PC-9 (cell line): Measurements from ENCODE around the gene SLC44A1. TPM values are rescaled to one million over a fixed set of nuclear protein-coding genes. Genes with fewer than 3 reads are reported as not detected.

Experiments used
- BruUV-seq: library from RNA; stranded (reverse); fragments of 400-500 nt; replicated peaks from 2 replicates; lab custom pipeline; 2021; lab: Mats Ljungman, UMichigan
- CTCF ChIA-PET: fragments of 300-600 bp; sonication (Branson Sonifier 250); formaldehyde crosslinking; loops from one replicate; lab custom pipeline; 2022; ENCODE audit warnings: antibody characterized with exemption; lab: Charles Lee
- POLR2A ChIA-PET: fragments of 300-600 bp; sonication (Branson Sonifier 250); formaldehyde crosslinking; loops from one replicate; lab custom pipeline; 2022; ENCODE audit warnings: antibody characterized with exemption; ENCODE audit not compliant: unreplicated experiment; lab: Charles Lee
- DNase-seq, 2 experiments: peaks; one replicate each; pipeline versions ENCODE4 v3.0.0 to v3.0.0-alpha.2; 2015 to 2022; ENCODE audit warnings: mixed read lengths in 1 of 2
- H2AFZ ChIP-seq: fragments of 200-600 bp; sonication (generic); 2 replicates; pipeline ENCODE4 v1.8.1; 2017; ENCODE audit warnings: antibody characterized with exemption
- H3F3A ChIP-seq: fragments of 200-600 bp; sonication (generic); 2 replicates; pipeline ENCODE4 v1.8.1; 2017; ENCODE audit warnings: antibody characterized with exemption, mild to moderate bottlenecking, low read depth; ENCODE audit not compliant: insufficient read depth
- H3K27ac ChIP-seq: fragments of 200-600 bp; sonication (generic); 2 replicates; pipeline ENCODE4 v1.6.1; 2016; ENCODE audit warnings: mixed run types
- H3K27me3 ChIP-seq: fragments of 200-600 bp; sonication (generic); 2 replicates; pipeline ENCODE4 v1.6.1; 2016; ENCODE audit warnings: low read depth, mixed run types; ENCODE audit not compliant: insufficient read depth
- H3K36me3 ChIP-seq: fragments of 200-600 bp; sonication (generic); 2 replicates; pipeline ENCODE4 v1.6.1; 2016; ENCODE audit warnings: low read depth, mixed run types
- H3K4me1 ChIP-seq: fragments of 200-600 bp; sonication (generic); replicated peaks from 2 replicates; pipeline ENCODE4 v1.6.1; 2016; ENCODE audit warnings: mixed run types; ENCODE audit not compliant: insufficient read depth
- H3K4me2 ChIP-seq: fragments of 200-600 bp; sonication (generic); 2 replicates; pipeline ENCODE4 v1.6.1; 2017; ENCODE audit warnings: mixed run types
- H3K4me3 ChIP-seq: fragments of 200-600 bp; sonication (generic); 2 replicates; pipeline ENCODE4 v1.6.1; 2016; ENCODE audit warnings: mixed run types
- H3K79me2 ChIP-seq: fragments of 200-600 bp; sonication (generic); 2 replicates; pipeline ENCODE4 v1.6.1; 2017; ENCODE audit warnings: low read depth, mixed run types
- H3K9me2 ChIP-seq: fragments of 200-600 bp; sonication (generic); 2 replicates; pipeline ENCODE4 v1.8.1; 2017; ENCODE audit warnings: mild to moderate bottlenecking; ENCODE audit not compliant: insufficient read depth
- H3K9me3 ChIP-seq: fragments of 200-600 bp; sonication (generic); 2 replicates; pipeline ENCODE4 v1.8.1; 2016; ENCODE audit warnings: low read depth; ENCODE audit not compliant: insufficient read depth
- H4K20me1 ChIP-seq: fragments of 200-600 bp; sonication (generic); 2 replicates; pipeline ENCODE4 v1.8.1; 2017; ENCODE audit not compliant: insufficient read depth
- CTCF ChIP-seq: fragments of 200-600 bp; sonication (generic); conservative IDR thresholded peaks from 2 replicates; pipeline ENCODE4 v1.6.1; 2017; ENCODE audit warnings: mixed run types, antibody characterized with exemption, mild to moderate bottlenecking, moderate library complexity
- EZH2 ChIP-seq: fragments of 200-600 bp; sonication (generic); IDR thresholded peaks from 2 replicates; pipeline ENCODE4 v1.8.0; 2017; ENCODE audit warnings: antibody characterized with exemption, low read depth
- intact Hi-C: fragments of 100-400 bp; cut with micrococcal nuclease; formaldehyde crosslinking; loops from one replicate; pipeline ENCODE4 v1.10.0; 2022; ENCODE audit not compliant: unreplicated experiment
- total RNA-seq: library from RNA; stranded (reverse); gene quantifications from 2 replicates; pipeline ENCODE4 v1.2.3, GENCODE V29; 2021

SLC44A1 gene
- total RNA-seq, 1 experiment from 2014 or later: 95.2 TPM

GRCh38 chr9:105485131-105485530 lies 240.7 kb downstream of the SLC44A1 start:
- TF ChIP-seq CTCF: no peak
- TF ChIP-seq EZH2: no peak
- Histone ChIP-seq H3K27ac (no peak overlapping the region), H3K27me3 (no peaks in the 10 kb centered on the region), H4K20me1 (no peaks in the 10 kb centered on the region), H3K9me2 (no peaks in the 10 kb centered on the region), H3K4me1 (no peaks in the 10 kb centered on the region), H3K4me3 (no peak overlapping the region), H3K36me3 (no peaks in the 10 kb centered on the region), H2AFZ (no peak overlapping the region), H3K79me2 (no peaks in the 10 kb centered on the region), H3F3A (no peaks in the 10 kb centered on the region), H3K9me3 (no peaks in the 10 kb centered on the region), H3K4me2 (no peak overlapping the region)
- no peak for DNase-seq
- no TSS peak for BruUV-seq
- ChIA-PET POLR2A (no interaction called here), CTCF (no interaction called here)
- intact Hi-C loops: no loop called here

Other genes with a start within 250 kb of the SLC44A1 start
- 4.2 and 5.6 TPM in 2 replicates for gene FSD1L, start 203.4 kb downstream of the SLC44A1 start, total RNA-seq